ENCODE results near the gene SPEF2. TPM values are rescaled to one million over a fixed set of nuclear protein-coding genes. Genes with fewer than 3 reads are reported as not detected.

Gene SPEF2
- polyA plus RNA-seq, 1 experiment, result 4.0 TPM

GRCh38 chr5:35755966-35756365 is 138.3 kb downstream of the SPEF2 start:
- POLR2A ChIA-PET, result no interaction called here
- no peaks in the 10 kb centered on the region for H3K27me3 ChIP-seq (ENCODE audit: control insufficient read depth, insufficient read depth, low read length)
- no peak for DNase-seq (ENCODE audit: low read depth)
- H3K4me3 ChIP-seq (ENCODE audit: low read depth, low read length), result no peak overlapping the region
- CTCF ChIA-PET, result no interaction called here
- no peaks in the 10 kb centered on the region for H3K36me3 ChIP-seq (ENCODE audit: control insufficient read depth, insufficient read depth, low read length)
- TF ChIP-seq CTCF (IDR thresholded peaks at IDR 0.05; ENCODE audit: insufficient read depth, low read depth, low read length), result no peak

GRCh38 chr5:35758151-35758724 is 140.6 kb downstream of the SPEF2 start:
- no peak for TF ChIP-seq CTCF (IDR thresholded peaks at IDR 0.05; ENCODE audit: insufficient read depth, low read depth, low read length)
- ChIA-PET CTCF (interaction anchor here (0.6 kb wide), 1 partner anchor 11 kb away, joined by 3 read pairs; no protein-coding TSS in a partner anchor), POLR2A (no interaction called here)
- Histone ChIP-seq H3K36me3 (ENCODE audit: control insufficient read depth, insufficient read depth, low read length) (no peaks in the 10 kb centered on the region), H3K4me3 (ENCODE audit: low read depth, low read length) (no peak overlapping the region), H3K27me3 (ENCODE audit: control insufficient read depth, insufficient read depth, low read length) (no peaks in the 10 kb centered on the region)
- no peak for DNase-seq (ENCODE audit: low read depth)

- POLR2A ChIA-PET, result no interaction called here
- no peak overlapping the region for H3K4me3 ChIP-seq (ENCODE audit: low read depth, low read length)
- no peak for DNase-seq (ENCODE audit: low read depth)
- TF ChIP-seq CTCF (IDR thresholded peaks at IDR 0.05; ENCODE audit: insufficient read depth, low read depth, low read length), result no peak
- H3K36me3 ChIP-seq (ENCODE audit: control insufficient read depth, insufficient read depth, low read length), result no peaks in the 10 kb centered on the region
- H3K27me3 ChIP-seq (ENCODE audit: control insufficient read depth, insufficient read depth, low read length), result no peaks in the 10 kb centered on the region
- CTCF ChIA-PET, result interaction anchor here (1.2 kb wide), 1 partner anchor 163 kb away, joined by 7 read pairs; no protein-coding TSS in a partner anchor
Observed at GRCh38 chr5:35761541-35761940, 143.9 kb downstream of the SPEF2 start.

- Histone ChIP-seq H3K27me3 (ENCODE audit: control insufficient read depth, insufficient read depth, low read length) (no peaks in the 10 kb centered on the region), H3K36me3 (ENCODE audit: control insufficient read depth, insufficient read depth, low read length) (no peaks in the 10 kb centered on the region), H3K4me3 (ENCODE audit: low read depth, low read length) (no peak overlapping the region)
- CTCF ChIA-PET, result interaction anchor here (0.6 to 1.2 kb wide), 4 partner anchors 16 to 164 kb away, joined by 3 to 7 read pairs (median 3); no protein-coding TSS in a partner anchor
- no peak for DNase-seq (ENCODE audit: low read depth)
- POLR2A ChIA-PET, result no interaction called here
- no peak for TF ChIP-seq CTCF (IDR thresholded peaks at IDR 0.05; ENCODE audit: insufficient read depth, low read depth, low read length)
Observed at GRCh38 chr5:35762368-35762767, 144.7 kb downstream of the SPEF2 start.

GRCh38 chr5:35765921-35766320 is 148.3 kb downstream of the SPEF2 start:
- Histone ChIP-seq H3K36me3 (ENCODE audit: control insufficient read depth, insufficient read depth, low read length) (no peaks in the 10 kb centered on the region), H3K4me3 (ENCODE audit: low read depth, low read length) (no peak overlapping the region), H3K27me3 (ENCODE audit: control insufficient read depth, insufficient read depth, low read length) (no peaks in the 10 kb centered on the region)
- ChIA-PET CTCF (interaction anchor here (1.3 to 2.0 kb wide), 3 partner anchors 12 to 160 kb away, joined by 3 to 7 read pairs (median 6); no protein-coding TSS in a partner anchor), POLR2A (no interaction called here)
- DNase-seq (ENCODE audit: low read depth), result no peak
- TF ChIP-seq CTCF (IDR thresholded peaks at IDR 0.05; ENCODE audit: insufficient read depth, low read depth, low read length), result no peak

Data from BJ (cell line).